T-helper 1 cell treated with Interleukin-12 subunit alpha and Interleukin-12 subunit beta and Interleukin-4 antibody, amounts not matched to agents 30 ng/mL and 1 ng/mL, for 36 hours (primary cell): ENCODE data around the gene CARMIL3. TPM values are rescaled to one million over a fixed set of nuclear protein-coding genes. Genes with fewer than 3 reads are reported as not detected.

Experiments used
- intact Hi-C: fragments of 100-400 bp; cut with micrococcal nuclease; formaldehyde crosslinking; loops from one replicate; pipeline ENCODE4 v1.15.1; 2024
- total RNA-seq: library from RNA; stranded (reverse); gene quantifications from 2 replicates; pipeline ENCODE4 v1.2.3, GENCODE V29; 2022

Gene CARMIL3
- total RNA-seq, 1 donor from 2014 or later, result 2.3 TPM

DNA sequence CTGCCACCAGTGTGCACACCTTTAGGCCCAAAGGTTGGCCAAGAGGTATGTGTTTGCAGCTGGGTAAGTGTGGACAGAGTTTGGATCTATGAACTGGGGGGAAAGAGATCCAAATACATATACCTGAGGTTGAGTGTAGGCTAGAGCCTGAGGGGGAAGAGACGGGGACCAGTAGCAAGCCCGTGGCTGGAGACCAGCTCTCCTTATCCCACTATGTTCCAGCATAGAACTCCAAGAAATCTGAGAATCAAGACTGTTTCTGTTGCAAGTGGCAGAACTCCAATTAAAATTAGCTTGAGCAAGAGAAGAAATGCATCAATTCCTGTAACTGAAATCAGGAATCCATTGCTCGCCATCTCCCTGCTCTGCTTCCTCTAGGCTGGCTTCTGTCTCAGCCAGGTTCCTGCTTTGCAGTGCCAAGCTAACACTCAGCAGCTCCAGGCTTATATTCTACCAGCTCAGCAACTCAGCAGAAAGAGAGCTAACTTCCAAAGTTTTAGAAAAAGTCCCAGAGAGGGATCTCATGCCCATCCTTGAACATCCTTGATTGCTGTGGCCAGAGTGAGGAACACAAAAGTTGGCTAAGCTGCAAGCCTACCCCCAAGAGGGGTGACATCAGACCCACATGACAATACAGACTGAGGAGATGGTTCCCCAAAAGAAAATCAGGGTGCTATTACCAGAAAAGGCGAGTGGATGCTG is 40.8 kb downstream of the CARMIL3 start:
- intact Hi-C loops, result loop anchor here (5.0 kb wide), 3 partner anchors 105 to 340 kb away; partner anchors contain the start of genes DHRS1, DHRS4L2 and NOP9

DNA sequence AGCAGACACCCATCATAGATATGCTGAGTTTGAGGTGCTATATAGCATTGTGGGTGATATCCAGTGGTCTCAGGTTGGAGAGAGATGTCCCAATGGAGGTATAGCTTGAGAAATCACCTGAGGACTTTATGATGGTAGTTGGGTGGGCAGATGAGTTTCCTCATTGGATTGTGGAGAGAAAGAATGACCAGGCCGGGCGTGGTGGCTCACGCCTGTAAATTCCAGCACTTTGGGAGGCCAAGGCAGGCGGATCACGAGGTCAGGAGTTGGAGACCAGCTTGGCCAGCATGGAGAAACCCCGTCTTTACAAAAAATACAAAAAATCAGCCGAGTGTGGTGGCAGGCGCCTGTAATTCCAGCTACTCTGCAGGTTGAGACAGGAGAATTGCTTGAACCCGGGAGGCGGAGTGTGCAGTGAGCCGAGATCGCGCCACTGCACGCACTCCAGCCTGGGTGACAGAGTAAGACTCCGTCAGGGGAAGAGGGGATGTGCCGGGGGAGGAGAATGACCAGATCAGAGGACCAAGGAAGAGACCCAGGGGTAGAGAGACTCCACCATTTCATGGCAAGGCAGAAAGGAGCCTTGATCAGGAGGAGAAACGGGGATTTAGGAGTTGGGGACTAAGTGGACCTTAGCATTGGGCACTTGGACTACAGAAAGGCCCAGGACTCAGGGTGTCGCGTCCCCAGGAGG is 41.5 kb downstream of the CARMIL3 start:
- intact Hi-C loops, result loop anchor here (5.0 kb wide), 3 partner anchors 106 to 339 kb away; partner anchors contain the start of genes DHRS1, DHRS4L2 and NOP9

DNA sequence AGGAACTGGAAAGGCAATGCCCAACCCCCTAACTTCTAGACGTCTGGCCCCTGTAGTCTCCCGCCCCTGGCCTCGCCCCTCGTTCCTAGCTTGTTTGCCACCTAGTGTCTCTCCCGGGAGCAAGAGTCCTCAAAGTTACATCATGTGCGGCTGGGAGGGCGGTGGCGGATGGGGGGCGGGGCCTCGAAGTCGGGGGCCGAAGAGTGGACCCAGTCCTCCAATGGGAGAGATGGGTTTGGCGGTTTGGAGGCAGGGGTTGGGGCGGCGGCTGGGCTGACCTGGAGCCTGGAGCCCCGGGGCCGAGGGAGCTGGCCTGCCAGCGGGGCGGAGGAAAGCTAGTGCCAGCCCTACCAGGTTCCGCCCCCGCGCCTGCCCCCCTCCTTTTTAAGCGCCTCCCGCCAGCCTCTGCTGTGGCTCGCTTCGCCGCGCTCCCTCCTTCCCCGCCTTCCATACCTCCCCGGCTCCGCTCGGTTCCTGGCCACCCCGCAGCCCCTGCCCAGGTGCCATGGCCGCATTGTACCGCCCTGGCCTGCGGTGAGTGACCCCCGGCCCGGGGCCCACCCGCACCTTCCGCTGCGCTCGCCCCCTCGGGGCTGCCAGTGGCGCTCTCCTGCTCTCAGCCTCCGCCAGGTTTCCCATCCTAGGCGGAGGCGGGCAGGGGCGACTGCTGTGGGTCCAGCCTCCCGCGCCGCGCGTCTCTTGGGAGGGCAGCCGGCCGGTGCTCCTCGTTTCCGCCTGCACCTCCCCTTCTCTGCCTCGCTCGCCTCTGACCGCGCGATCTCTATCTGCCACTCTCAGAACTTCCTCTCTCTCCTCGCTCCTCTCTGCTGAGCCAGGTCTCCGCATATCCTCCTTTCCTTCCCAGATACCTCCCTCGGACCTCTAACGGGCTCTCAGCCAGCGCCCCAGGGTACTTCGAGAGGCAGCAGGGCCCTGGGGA is 42.4 kb downstream of the CARMIL3 start, which contains the start of gene PCK2:
TSS of gene PCK2 (plus strand) at position 411 of the 940 bp plus-strand sequence. CDS start at position 506, 95 bp downstream.
- intact Hi-C loops, result loop anchor here (1.0 to 5.0 kb wide), 13 partner anchors 13 to 338 kb away; partner anchors contain the start of genes CARMIL3, DCAF11, DHRS1 and DHRS4L2

DNA sequence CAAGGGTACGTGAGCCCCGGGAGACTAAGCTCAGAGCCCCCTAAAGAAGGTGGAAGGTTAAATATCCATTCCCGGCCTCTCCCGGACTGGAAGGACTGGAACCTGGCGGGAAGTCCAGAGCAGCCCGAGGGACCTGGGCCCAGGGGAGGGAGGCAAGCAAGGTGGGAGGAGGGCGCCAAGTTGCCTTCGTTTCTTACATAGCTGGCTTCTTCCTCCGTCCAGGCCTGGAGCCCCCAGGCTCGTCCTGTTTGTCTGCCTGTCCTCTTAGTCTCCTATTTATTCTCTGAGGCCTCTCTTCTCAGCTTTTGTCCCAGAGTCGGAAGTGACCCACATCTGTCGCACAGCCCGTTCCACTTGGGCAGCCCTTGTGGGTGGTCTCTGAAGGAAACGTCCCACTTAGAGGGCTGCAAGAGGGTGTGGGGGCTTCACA is 43.0 kb downstream of the CARMIL3 start:
- intact Hi-C loops, result loop anchor here (1.0 to 5.0 kb wide), 13 partner anchors 13 to 337 kb away; partner anchors contain the start of genes CARMIL3, DCAF11, DHRS1 and DHRS4L2

- intact Hi-C loops, result no loop called here
These were observed 43.7 kb downstream of the CARMIL3 start for GRCh38 chr14:24095271-24096068.

- intact Hi-C loops, result no loop called here
These were observed 44.9 kb downstream of the CARMIL3 start for GRCh38 chr14:24096545-24097181.

DNA sequence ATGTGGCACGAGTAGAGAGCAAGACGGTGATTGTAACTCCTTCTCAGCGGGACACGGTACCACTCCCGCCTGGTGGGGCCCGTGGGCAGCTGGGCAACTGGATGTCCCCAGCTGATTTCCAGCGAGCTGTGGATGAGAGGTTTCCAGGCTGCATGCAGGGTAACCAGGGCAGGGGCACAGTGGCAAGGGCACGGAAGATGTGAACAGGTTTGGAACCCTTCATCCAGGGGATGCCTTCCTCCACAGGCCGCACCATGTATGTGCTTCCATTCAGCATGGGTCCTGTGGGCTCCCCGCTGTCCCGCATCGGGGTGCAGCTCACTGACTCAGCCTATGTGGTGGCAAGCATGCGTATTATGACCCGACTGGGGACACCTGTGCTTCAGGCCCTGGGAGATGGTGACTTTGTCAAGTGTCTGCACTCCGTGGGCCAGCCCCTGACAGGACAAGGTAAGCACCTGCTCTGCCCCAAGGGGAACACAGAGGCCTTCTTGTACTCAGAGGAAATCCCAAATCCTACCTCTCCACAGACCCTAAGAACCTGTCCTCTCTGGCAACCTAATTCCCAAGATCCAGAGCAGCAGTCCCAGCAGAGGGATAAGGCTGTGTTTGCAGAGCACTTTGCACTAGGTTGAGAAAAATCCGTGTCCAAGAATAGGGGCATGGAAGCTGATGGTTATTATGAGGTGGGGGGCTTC is 46.6 kb downstream of the CARMIL3 start:
- intact Hi-C loops, result no loop called here

- intact Hi-C loops, result no loop called here
These were observed 47.4 kb downstream of the CARMIL3 start for GRCh38 chr14:24098927-24099813.

DNA sequence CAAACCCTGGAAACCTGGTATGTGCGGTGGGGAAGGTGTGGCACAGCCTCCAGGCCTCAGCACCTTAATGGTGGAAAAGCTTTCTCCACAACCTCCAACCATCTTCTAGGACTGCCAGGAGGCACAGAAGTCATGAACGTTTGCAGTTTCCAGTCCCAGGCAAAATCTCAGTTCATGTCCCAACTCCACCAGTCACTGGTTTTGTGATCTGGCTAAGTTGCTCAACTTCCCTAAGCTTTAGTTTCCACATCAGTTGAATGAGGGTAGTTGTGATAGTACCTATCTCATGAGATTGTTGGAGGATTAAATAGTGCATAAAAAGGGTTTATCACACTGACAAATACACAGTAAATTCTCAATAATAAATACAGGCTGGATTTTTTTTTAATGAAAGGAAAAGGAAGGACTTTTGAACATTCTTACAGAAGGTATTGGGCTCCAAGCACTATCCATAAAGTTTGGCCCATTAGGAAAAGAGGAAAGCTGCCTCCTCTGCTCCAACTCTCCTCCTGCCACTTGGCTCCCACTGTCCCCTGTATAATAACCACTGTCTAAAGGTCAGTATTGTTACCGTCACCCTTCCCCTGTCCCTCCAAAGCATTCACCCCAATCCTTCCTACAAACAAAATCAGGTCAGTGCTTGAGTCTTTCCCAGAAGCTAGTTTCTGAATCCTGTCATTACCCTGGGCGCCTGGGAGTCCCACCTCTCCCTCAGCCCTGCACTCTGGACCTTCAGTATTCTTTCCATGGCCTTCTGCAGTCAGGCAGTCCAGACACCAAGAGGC is 48.6 kb downstream of the CARMIL3 start:
- intact Hi-C loops, result no loop called here

- intact Hi-C loops, result no loop called here
These were observed 49.2 kb downstream of the CARMIL3 start for GRCh38 chr14:24100982-24101494.

- intact Hi-C loops, result no loop called here
These were observed 50.7 kb downstream of the CARMIL3 start for GRCh38 chr14:24102357-24103048.

DNA sequence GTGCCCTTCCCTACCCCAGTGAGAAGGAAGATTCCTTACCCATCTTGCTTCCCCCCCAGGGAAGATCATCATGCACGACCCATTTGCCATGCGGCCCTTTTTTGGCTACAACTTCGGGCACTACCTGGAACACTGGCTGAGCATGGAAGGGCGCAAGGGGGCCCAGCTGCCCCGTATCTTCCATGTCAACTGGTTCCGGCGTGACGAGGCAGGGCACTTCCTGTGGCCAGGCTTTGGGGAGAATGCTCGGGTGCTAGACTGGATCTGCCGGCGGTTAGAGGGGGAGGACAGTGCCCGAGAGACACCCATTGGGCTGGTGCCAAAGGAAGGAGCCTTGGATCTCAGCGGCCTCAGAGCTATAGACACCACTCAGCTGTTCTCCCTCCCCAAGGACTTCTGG is 51.6 kb downstream of the CARMIL3 start:
- intact Hi-C loops, result no loop called here

DNA sequence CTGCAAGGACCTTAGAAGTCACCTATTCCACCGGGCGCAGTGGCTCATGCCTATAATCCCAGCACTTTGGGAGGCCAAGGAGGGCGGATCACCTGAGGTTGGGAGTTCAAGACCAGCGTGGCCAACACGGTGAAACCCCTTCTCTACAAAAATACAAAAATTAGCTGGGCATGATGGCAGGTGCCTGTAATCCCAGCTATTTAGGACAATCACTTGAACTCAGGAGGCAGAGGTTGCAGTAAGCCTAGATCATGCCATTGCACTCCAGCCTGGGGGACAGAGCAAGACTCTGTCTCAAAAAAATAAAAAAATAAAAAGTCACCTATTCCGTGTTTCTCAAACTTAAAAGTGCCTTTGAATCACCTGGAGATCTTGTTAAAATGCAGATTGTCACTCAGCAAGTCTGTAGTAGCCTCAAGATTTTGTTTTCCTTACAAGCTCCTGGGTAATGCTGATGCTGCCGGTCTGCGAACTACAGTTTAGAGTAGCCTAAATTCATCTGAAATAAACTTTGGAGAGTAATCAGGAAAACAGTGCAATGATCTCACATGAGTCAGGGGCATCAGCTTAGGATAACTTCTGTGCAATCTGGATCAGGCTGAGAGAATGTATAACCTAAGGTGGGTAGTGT is 53.9 kb downstream of the CARMIL3 start:
- intact Hi-C loops, result loop anchor here (5.0 kb wide), 1 partner anchor 378 kb away; no protein-coding TSS in a partner anchor

DNA sequence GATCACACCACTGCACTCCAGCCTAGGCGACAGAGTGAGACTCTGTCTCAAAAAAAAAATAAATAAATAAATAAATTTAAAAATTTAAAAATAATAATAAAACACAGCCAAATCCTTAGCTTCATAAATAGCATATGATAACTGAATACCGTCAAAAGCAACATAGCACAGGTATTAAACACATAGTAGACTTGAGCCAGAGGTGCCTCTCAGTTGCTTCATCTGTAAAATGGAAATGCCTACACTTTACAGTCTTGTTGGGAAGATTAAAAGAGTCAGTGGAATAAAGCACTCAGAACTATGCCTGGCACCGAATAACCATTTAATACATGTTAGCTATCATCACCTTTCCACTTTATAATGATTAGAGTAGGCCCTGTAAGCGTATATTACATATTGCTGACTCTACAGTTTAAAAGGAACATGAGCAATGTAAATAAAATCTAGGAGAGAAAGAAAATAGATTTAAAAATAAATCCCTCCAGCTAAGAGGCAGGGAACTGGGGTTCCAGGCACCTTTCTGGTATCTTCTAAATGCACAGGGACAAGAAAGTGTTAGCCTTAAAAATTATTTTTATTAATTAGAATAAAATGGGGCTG is 55.0 kb downstream of the CARMIL3 start:
- intact Hi-C loops, result loop anchor here (5.0 kb wide), 1 partner anchor 379 kb away; no protein-coding TSS in a partner anchor

- intact Hi-C loops, result loop anchor here (1.0 to 5.0 kb wide), 8 partner anchors 14 to 442 kb away; partner anchors contain the start of gene PCK2
These were observed 56.6 kb downstream of the CARMIL3 start for GRCh38 chr14:24108336-24108874.
